Measurements from ENCODE around the gene PLXNB1.
"Not testable (repeated sequence)": the region's sequence is repeated elsewhere in the genome, so short reads cannot be mapped to it uniquely, and the experiment has no call there.

PLXNB1 gene

DNA sequence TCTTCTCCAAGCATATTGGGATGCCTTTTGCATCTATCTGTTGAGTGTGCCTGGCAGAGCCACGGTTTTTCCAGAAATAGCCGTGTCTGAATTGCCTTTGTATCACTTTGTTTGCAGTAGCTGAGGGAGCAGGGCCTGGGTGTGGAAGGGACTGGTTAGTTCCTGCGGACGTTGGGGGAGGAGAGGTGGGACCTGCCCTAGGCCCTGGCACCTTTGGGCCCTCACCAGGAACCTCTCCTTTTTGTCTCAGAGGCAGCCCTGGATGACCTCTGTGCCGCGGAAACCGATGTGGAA is 35.3 kb upstream of the PLXNB1 start:
- no peak for DNase-seq

DNA sequence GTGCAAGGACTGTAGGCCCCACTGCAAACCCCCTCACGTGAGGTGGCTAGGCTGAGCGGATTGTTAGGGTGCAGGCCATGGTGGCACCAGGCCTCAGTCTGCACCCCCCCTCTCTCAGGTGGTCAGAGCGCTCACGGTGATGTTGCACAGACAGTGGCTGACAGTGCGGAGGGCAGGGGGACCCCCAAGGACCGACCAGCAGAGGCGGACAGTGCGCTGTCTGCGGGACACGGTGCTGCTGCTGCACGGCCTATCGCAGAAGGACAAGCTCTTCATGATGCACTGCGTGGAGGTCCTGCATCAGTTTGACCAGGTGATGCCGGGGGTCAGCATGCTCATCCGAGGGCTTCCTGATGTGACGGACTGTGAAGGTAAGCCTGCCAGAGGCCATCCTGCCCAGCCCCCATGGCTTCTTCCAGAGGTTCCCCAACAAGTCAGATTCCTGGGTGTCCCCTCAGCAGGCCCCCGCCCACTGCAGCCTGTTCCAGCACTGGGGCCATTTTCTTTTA is 34.9 kb upstream of the PLXNB1 start:
- no peak for DNase-seq

DNA sequence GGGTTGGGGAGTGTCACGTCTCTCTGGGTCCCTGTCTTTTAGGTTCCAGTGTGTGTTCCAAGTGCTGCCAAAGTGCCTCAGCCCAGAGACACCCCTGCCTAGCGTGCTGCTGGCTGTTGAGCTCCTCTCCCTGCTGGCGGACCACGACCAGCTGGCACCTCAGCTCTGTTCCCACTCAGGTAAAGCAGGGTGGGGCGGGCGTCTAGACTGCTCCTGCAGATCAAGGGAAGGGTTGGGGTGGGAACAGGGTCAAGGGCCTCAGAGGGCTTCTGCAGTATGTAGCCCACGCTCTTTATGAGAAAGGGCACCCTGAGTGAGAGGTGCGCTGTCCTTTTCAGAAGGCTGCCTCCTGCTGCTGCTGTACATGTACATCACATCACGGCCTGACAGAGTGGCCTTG is 33.8 kb upstream of the PLXNB1 start:
- DNase-seq, result no peak

DNA sequence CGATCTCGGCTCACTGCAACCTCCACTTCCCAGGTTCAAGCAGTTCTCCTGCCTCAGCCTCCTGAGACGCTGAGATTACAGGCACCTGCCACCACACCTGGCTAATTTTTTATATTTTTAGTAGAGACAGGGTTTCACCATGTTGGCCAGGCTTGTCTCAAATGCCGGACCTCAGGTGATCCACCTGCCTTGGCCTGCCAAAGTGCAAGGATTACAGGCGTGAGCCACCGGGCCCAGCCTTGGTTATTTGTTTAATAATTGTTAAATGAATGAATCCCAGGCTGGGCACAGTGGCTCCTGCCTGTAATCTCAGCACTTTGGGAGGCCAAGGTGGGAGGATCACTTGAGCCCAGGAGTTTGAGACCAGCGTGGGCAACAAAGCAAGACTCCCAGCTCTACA is 31.9 kb upstream of the PLXNB1 start:
- not testable (repeated sequence) for DNase-seq

DNA sequence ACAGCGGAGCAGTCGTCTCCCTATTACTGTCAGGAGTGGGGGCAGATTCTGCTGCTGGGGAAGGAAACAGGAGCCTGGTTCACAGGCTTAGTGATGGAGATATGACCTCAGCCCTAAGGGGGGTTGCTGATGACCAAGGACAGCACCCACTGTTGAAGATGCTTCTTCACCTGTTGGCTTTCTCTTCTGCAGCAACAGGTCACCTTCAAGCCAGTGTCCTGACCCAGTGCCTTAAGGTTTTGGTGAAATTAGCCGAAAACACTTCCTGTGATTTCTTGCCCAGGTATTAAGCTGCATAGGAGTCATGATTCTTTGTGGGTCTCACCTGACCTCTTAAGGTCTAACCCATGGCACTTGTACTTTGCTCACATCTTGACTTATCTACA is 30.6 kb upstream of the PLXNB1 start:
- DNase-seq, result no peak

DNA sequence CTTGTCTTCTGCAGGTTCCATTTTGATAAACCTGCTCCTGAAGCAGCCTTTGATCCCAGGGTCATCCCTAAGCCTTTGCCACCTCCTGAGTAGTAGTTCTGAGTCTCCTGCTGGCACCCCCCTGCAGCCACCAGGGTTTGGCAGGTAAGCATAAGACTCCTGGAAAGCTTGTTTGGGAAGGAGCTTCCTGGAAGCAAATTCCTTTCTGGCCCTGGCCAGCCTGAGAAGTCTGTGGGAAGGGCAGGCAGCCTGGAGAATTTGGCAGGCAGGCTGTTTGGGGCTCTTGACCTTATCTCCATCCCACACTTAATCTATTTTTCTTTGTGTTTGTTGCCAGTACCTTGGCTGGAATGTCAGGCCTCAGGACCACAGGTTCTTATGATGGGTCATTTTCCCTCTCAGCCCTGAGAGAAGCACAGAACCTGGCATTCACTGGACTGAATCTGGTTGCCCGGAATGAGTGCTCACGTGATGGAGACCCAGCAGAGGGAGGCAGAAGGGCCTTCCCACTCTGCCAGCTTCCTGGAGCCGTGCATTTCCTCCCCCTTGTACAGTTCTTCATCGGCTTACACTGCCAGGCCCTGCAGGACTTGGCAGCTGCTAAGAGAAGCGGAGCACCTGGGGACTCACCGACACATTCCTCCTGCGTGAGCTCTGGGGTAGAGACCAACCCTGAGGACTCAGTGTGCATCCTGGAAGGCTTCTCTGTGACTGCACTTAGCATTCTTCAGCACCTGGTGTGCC is 30.1 kb upstream of the PLXNB1 start:
- DNase-seq, result no peak

DNA sequence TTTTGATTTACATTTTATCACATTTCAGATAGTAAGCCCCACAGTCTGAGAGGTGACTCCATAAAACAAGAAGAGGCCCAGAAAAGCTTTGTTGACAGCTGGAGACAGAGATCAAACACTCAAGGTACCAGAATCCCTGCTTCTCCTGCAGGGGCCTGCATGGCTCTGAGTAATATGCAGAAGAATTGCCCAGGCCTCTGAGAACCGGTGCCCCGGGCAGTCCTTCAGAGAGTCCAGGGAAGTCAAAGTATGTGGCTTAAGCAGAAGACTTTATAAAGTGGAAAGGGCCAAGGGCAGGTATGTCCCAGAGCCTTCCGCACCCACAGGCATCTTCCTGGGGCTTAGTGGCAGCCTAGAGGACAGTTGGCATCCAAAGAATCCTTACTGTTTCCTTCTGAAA is 29.4 kb upstream of the PLXNB1 start:
- DNase-seq, result no peak

DNA sequence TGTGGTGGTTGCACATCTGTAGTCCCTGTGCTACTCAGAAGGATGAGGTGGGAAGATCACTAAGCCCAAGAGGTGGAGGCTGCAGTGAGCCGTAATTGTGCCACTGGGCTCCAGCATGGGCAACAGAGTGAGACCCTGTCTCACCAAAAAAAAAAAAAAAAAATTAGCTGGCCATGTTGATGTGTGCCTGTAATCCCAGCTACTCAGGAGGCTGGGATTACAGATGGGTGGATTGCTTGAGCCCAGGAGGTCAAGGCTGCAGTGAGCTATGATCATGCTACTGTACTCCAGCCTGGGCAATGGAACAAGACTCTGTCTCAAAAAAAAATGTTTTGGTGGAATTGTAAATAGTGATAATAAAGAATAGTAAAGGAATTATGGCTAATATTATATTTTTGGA is 26.6 kb upstream of the PLXNB1 start:
- no peak for DNase-seq

DNA sequence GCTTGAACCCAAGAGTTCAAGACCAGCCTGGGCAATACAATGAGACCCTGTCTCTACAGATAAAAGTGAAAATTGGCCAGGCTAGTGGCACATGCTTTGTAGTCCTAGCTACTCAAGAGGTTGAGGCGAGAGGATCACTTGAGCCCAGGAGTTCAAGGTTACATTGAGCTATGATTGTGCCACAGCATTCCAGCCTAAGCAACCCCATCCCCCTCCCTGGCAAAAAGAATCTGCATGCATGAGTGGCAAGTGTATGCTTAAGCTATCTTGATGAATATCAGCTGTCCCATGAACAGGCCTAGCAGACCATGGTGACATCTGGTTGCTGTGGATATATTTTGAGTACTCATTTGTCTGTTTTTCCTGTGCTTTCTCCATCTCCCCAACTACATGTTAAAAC is 21.4 kb upstream of the PLXNB1 start:
- DNase-seq, result no peak

DNA sequence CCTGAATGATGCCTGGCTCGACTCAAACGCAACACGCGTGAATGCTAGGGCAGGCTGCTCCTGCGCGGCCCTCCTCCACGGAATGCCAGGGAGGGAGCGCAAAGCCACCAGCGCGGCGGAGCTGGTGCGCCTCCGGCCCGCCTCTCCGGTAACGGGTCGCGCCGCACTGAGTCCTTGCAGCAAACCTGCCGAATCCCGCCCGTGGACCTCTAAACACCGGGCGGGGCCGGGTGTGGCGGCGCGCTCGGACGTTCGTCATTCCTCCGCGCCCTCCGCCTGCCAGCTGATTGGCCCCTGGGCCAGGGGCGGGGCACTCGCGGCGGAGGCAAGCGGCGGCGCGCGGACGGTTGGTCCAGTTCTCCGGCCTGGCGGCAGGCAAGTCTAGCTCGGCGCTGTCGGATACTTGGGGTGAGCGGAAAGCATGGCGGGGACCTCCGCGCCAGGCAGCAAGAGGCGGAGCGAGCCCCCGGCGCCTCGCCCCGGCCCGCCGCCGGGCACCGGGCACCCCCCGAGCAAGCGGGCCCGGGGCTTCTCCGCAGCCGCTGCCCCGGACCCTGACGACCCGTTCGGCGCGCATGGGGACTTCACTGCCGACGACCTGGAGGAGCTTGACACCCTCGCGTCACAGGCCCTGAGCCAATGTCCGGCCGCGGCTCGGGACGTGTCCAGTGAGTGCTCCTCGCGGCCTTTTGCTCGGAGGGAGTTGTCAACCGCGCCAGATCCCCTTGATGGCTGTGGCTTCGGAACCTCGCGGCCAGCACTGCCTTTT is 16.7 kb upstream of the PLXNB1 start, which contains the start of gene ATRIP:
ATRIP (plus strand) TSS at position 313 of the 769 bp plus-strand sequence; CDS start at position 422, 109 bp downstream.
- peak; percentile 74 for DNase-seq

DNA sequence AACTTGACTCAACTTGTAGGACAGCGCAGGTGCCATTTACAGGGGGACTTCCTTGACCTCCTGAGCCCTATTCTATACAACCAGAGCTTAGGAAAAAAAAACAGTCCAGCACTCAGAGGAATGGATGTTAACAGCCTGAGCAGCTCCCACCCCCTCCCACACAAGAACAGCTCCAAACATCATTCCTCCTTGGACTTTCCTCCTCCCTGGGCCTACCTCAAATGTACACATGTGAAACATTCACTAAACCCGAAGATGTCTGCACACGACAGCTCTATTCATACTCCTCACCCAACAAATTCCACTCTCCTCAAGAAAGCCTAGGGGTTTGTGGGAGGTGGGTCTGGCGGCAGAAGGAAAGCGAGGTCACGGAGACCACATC is 16.1 kb upstream of the PLXNB1 start:
- DNase-seq, result no peak

DNA sequence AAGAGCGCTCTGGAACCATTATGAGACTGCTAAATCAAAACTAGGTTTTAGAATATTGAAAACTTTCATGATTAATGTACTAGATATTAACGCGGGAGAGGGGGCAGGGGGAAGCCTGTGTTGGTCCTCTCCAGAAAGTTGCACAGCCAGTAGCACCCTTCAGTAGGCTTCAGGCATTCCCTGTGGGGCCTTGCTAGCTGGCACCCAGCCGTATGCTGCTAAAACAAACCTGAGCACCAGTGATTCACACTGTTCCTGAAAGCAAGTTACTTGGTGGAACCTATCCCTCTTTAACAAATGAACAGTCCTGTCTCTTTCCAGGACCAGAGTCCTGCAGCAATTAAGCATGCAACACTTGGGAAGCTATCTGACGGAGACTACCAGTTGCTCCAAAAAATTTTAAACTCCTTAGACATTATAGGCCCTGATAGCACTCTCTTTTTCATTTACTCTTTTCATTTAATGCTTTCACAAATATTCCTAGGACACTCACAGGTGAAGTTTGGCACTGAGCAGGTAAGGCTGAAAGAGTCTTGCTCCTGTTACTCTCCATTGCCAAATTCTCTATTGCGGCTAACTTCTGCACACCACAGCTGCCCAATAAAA is 15.5 kb upstream of the PLXNB1 start:
- DNase-seq, result no peak

DNA sequence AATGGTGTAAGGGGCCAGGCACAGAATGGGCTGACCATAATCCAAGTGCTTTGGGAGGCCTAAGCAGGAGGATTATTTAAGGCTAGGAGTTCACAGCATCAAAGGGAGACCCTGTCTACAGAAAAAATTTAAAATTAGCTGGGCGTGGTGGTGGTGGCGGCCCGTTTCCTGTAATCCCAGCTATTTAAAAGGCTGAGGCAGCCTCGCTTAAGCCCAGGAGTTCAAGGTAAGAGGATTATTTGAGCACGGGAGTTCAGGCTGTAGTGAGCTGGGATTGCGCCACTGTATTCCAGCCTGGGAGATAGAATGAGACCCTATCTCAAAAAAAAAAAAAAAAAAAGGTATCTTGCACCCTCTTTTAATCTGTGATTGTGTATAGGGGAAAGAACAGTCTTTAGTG is 12.1 kb upstream of the PLXNB1 start:
- DNase-seq, result no peak

DNA sequence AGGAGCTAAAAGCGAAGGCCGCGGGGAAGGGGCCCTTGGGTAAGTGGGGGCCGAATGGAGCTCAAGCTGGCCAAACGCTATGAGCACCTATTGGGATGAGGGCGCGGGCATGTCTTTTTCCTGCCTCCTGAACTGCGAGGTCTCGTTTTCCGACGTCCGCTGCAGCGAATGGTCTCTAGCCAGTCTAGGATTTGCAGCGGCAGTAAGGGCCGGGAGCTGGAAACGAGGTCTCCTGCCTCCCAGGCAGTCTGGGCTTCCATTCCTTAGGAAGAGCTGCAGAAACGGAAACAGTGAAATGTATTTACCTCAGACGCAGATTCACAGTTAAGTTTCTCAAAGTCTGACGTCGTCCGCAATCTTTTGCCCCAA is 10.7 kb upstream of the PLXNB1 start:
- DNase-seq, result no peak

DNA sequence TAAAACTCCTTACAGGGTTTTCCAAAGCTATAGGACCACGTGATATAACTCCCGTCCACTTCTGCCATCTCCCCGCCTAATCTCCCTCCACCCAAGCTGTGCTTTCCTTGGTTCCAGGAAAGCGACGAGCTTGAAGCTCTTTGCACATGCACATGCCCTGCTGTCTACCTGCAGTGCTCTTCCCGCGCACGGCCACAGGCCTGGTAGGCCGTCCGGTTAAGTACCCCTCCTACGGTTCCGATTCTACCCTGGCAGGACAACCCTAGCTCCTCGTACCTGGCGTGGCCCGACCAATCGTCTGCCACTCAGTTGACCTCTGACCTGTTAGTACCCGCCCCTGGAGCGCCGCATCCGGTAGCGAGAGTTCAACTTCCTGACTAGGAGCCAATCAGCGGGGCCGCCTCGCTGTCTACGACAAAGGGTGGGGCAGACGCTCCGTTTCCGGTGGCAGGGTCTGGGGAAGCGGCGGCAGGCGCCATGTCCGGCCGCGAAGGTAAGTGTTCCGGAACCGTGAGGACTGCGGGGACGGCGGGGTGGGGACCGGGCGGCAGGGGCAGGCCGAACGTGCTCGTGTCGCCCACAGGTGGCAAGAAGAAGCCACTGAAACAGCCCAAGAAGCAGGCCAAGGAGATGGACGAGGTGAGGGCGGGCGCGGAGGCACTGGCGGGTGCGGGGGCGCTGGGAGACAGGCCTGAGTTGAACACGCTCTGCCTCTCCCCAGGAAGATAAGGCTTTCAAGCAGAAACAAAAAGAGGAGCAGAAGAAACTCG is 10.1 kb upstream of the PLXNB1 start, which contains the start of the genes CCDC51 and TMA7:
CCDC51 (minus strand) TSS at position 300 of the 770 bp plus-strand sequence. CDS start 4,991 bp downstream, outside the sequence.
TMA7 (plus strand) TSS at position 438 of the 770 bp plus-strand sequence; CDS start at position 478, 40 bp downstream.
- peak; percentile 96 for DNase-seq

DNA sequence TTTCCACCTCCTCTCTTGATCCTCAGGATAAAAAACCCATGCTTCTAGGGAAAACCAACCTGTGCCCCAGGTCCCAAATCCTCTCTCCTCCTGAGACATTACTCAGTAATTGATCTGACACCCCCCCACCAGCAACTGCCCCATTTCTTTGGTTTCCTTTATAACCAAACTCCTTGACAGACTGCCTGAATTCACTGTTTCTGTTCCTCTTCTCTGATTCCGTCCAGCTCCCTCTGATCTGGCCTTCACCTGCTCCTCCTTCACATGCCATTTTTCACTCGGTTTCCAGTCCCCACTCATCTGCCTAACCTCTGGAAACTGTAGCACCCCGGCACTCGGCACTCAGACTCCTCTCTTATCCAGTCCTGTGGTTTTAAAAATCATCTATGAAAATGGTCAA is 7.9 kb upstream of the PLXNB1 start:
- DNase-seq, result no peak

DNA sequence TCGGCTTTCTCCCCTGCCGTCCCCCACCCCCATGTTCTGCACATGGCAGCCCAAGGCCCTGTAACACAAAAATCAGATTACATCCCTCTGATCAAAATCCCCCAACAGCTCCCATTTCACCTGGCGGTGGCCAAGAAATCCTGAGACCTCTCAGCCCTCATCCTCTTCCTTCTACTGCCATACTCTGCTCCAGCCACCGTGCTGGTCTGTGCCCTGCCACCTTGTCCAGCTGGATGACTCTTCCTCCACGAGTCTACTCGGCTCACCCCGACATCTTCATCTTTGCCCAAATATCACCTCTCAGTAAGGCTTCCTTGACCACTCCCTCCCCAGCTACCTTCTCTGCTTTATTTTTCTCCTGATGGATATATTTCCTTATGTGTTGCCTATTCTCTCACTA is 7.0 kb upstream of the PLXNB1 start:
- no peak for DNase-seq

DNA sequence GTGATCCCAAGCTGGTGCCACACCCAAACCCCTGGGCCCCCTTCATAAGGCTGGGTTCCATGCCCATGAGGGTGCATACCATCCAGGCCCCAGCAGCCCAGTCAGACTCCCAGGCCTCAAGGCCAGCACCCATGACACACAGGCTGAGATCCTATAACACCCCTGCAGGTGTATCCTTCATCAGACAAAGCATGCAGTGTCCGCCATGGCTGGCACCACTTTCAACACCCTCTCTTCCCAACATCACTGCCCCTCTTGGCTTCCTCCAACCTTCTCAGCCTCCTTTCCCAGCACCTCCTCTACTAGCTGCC is 6.5 kb upstream of the PLXNB1 start:
- DNase-seq, result no peak

DNA sequence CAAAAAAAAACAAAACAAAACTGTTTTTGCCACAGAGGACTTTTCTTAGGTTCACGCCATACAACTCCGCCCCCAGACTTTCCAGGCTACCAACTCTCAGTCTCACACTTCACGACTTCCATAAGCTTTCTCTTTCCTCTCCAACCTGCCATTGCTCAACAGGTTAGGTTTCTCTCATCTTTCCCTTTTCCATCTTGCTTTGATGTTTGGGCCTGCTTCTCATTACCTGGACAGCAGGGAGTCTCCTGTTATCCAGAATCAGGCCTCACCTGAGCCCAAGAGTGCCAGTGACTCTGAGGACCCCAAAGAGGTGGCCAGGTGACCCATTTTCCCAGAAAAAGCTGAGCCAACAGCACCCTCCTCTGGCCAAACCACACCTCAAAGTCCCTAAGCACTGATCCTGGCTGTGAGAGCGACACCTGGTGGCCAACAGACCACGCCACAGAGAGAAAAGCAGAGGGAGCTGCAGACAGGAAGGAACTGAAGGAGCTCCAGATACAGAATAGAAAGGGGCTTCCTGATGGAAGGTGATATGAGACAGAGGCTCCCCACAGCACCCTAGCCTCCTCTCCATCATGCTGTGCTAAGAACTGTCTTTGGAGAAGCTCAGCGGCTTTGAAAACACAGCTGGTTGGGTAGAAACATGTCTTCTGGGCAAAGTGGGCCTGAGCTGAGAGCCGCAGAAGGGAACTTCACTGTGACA is 6.0 kb upstream of the PLXNB1 start:
- DNase-seq, result peak; percentile 44

DNA sequence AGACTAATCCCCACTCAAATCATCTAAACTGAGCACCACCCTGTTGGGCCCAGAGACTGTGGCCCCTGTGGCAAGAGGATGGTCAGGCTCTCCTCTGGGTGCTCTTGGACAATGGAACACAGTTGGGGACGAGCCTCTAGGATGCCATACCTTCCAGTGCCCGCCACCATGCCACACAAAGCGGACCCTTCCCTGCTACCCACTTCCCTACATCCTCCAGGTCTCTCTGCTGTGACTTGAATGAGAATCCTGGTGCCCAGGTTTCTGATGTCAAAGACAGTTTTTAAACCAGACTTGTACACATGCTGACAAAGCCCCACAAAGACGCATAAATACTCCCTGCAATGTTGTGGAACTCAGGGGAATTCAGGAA is 5.3 kb upstream of the PLXNB1 start:
- DNase-seq, result no peak

DNA sequence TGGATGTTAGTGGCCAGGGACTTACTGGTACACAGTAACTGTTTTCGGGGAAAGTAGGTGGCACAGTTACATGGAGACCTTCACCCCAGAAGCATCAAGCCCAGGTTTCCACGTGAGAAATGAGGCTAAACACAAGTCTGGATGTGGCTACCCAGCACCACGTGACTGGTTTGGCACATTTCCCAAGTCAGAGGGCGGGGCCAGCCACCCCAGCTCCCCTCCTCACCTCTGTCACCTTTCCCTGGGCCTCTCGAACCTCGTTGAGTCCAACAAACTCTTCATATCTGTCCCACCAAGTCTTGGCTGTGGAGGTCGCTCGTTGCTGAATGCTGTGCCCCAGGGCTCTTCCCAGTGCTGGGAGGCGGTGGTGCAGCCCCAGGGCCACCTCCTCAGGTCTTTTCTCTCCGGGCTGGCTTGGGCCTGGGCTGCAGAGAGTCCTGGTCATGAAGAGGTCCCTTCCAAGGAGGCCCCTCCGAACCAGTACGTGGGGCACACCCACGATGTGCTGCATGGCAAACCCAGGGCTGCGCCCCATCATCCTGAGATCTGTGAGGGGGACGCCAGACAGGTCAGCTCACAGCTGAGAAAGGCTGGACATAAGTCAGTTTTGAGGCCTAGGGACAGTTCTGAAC is 4.8 kb upstream of the PLXNB1 start:
- no peak for DNase-seq

DNA sequence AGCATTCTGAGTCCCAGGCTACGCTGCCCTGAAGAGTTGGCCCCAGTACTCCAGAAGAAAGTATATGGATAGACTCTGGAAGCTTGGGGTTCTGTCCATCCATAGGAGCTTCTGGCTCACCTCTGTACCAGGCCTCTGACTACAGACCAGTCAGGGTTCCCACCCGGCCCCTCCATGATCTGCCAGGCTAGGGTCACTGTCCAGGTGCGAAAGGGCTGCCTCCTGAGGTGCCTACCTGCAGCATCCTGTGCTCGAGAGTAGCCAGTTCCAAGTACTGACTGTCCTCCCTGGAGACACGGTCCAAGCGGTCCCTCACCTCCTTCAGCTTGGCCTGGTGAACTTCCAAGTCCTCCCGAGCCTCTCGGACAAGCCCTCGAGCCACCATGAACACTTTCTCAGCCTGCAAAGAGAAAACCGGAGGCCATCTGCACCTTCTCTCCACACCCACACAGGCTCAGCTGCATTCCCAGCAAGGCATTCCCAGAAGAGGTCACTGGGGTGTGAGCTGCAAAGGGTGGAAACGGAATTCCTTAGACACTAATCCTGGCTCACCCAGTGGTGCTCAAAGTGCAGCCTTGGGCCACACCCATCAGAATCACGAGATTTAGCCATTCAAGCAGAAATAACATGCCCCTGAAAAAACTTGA is 3.7 kb upstream of the PLXNB1 start:
- DNase-seq, result no peak
